HCT116 (cell line): ENCODE measurements around the gene PIP4K2B.

Source experiments
- EZH2phosphoT487 ChIP-seq: fragments of 200-600 bp; IDR thresholded peaks from 2 replicates; pipeline ENCODE4 v1.6.1; 2018; ENCODE audit warnings: antibody characterized with exemption, borderline replicate concordance
- POLR2A ChIP-seq: IDR thresholded peaks from 2 replicates; pipeline ENCODE4 v1.7.0; 2011; ENCODE audit warnings: borderline replicate concordance; ENCODE audit not compliant: insufficient read depth, insufficient read length; ENCODE audit errors: extremely low read depth
- REST ChIP-seq: IDR thresholded peaks from 2 replicates; pipeline ENCODE4 v1.6.1; 2012; ENCODE audit warnings: low read depth
- SP1 ChIP-seq: IDR thresholded peaks from 2 replicates; pipeline ENCODE4 v1.6.1; 2012; ENCODE audit warnings: low read depth
- TF ChIP-seq, protein P1 (sequence below), 3 experiments: fragments of 200-600 bp in 1 of 3; sonication (generic) in 1 of 3; IDR thresholded peaks in 2 of 3; conservative IDR thresholded peaks in 1 of 3; 2 replicates each; pipeline ENCODE4 v1.5.1; 2012 to 2017; ENCODE audit warnings: low read depth in 2 of 3, low read length in 2 of 3, antibody characterized with exemption in 1 of 3, borderline replicate concordance in 1 of 3, control low read depth in 1 of 3, mild to moderate bottlenecking in 1 of 3, mixed read lengths in 1 of 3, mixed run types in 1 of 3, moderate library complexity in 1 of 3; ENCODE audit not compliant: insufficient read depth in 1 of 3
- TF ChIP-seq, protein P2 (sequence below): IDR thresholded peaks from 2 replicates; pipeline ENCODE4 v1.6.1; 2011; ENCODE audit warnings: mild to moderate bottlenecking, low read length, moderate library complexity; ENCODE audit not compliant: insufficient replicate concordance; ENCODE audit errors: extremely low read depth

GRCh38 chr17:38730526-38731379 lies 68.6 kb downstream of the PIP4K2B start:
- TF ChIP-seq, protein P1, sequence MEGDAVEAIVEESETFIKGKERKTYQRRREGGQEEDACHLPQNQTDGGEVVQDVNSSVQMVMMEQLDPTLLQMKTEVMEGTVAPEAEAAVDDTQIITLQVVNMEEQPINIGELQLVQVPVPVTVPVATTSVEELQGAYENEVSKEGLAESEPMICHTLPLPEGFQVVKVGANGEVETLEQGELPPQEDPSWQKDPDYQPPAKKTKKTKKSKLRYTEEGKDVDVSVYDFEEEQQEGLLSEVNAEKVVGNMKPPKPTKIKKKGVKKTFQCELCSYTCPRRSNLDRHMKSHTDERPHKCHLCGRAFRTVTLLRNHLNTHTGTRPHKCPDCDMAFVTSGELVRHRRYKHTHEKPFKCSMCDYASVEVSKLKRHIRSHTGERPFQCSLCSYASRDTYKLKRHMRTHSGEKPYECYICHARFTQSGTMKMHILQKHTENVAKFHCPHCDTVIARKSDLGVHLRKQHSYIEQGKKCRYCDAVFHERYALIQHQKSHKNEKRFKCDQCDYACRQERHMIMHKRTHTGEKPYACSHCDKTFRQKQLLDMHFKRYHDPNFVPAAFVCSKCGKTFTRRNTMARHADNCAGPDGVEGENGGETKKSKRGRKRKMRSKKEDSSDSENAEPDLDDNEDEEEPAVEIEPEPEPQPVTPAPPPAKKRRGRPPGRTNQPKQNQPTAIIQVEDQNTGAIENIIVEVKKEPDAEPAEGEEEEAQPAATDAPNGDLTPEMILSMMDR (IDR thresholded peaks at IDR 0.05 in 2 of 3, conservative IDR thresholded peaks at IDR 0.05 in 1 of 3; ENCODE audit: borderline replicate concordance in 1 of 3, insufficient read depth in 1 of 3, low read depth in 2 of 3, low read length in 2 of 3) = no peak
- TF ChIP-seq, protein P2, sequence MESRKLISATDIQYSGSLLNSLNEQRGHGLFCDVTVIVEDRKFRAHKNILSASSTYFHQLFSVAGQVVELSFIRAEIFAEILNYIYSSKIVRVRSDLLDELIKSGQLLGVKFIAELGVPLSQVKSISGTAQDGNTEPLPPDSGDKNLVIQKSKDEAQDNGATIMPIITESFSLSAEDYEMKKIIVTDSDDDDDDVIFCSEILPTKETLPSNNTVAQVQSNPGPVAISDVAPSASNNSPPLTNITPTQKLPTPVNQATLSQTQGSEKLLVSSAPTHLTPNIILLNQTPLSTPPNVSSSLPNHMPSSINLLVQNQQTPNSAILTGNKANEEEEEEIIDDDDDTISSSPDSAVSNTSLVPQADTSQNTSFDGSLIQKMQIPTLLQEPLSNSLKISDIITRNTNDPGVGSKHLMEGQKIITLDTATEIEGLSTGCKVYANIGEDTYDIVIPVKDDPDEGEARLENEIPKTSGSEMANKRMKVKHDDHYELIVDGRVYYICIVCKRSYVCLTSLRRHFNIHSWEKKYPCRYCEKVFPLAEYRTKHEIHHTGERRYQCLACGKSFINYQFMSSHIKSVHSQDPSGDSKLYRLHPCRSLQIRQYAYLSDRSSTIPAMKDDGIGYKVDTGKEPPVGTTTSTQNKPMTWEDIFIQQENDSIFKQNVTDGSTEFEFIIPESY = no peak
- TF ChIP-seq POLR2A (no peak), SP1 (no peak), EZH2phosphoT487 (no peak), REST (no peak)
